Epidermal melanocyte (primary cell): Measurements from ENCODE around the gene ASTN2.
A peak's percentile ranks its signal among the peaks of the same experiment; 100 is the strongest.

Source experiments
- DNase-seq: peaks from one replicate; pipeline ENCODE4 v3.0.0; 2011; ENCODE audit warnings: low spot score; ENCODE audit not compliant: insufficient read length

Gene ASTN2

GRCh38 chr9:116580853-116581252 is 834.0 kb downstream of the ASTN2 start:
- DNase-seq = no peak

- no peak for DNase-seq
Measured at GRCh38 chr9:116576386-116576785, 838.5 kb downstream of the ASTN2 start.

- DNase-seq = no peak
Measured at GRCh38 chr9:116574027-116574679, 840.7 kb downstream of the ASTN2 start.

DNA sequence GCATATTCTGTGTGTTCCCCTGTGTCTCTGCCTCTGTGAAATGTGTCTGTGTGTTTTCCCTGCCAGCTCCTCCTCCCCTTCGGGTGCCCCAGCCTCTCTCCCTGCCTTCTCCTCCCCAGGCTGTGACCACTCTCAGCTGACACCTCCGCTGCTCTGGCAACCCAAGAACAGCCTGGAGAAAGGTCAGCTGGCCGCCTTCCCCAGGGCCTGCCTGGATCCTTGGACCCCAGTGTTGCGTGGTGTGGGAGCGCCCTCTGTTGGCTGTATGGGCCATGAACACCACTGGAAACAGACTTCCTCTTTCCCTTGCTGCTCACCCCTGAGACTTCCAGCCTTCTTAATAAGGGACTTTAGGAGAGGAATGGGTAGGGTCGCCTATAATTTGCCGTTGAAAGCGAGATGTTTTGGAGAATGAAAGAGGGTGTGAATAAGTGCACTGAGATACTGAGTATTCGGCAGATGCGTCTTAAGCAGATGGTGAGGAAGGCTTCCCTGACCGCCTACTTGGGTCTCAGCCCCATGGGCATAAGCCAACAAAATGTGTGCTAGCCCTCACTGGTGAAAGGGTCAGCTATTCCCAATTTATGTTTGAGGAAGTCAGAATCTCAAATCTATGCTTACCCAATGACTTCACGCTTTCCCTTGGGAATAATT is 842.6 kb downstream of the ASTN2 start:
- DNase-seq = peak; percentile 94

- no peak for DNase-seq
Measured at GRCh38 chr9:116569111-116569510, 845.7 kb downstream of the ASTN2 start.

GRCh38 chr9:116566677-116567488 is 848.0 kb downstream of the ASTN2 start:
- DNase-seq = no peak

DNA sequence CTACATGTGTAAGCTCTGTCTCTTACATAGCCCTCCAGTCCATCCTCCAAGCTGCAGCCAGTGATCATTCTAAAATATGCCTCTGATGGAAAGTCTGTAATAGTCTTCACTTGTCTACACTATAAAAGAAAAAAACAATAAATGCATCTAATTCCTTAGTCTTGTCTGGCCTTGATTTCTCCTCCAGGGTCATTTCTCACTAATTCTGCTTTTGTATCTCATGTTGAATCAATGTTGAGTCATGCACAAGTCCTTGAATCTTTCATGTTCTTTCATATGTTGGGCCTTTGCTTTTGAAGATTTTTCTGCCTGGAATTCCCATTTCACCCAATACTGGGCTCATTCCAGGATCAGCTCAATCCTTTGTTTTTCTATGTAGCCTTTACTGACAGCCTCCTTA is 848.9 kb downstream of the ASTN2 start:
- DNase-seq = no peak

- no peak for DNase-seq
Measured at GRCh38 chr9:116564266-116564793, 850.5 kb downstream of the ASTN2 start.

DNA sequence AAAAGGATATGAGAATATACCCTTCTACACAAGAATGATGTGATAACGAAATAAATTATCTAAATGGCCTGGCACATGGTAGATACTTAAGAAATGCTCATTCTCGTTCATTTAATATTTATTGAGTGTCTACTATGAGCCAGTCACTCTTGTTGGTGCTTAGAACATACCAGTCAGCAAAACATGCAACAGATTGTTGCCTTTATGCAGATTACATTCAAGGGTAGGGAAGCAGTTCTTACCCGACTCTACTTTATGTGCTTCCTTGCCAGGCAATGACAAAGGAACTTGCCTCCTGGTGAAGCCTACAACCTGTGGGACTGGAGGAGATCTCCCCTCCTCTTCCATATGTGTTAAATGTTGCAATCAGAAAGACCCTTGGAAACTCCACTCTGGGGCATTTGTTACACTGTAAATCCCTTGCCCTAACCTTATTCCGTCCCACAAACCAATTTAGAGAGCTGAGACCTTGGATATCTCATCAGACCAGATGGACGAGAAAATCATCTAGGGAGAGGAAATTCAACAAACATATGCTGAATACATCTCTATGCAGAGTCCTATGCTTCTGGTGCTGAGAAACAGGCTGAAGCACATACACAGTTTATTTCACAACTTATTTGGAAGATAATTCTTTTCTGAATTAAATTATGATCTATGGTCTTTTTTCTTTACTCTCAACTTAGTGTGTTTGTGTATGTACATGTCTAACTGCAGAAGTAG is 855.9 kb downstream of the ASTN2 start:
- no peak for DNase-seq

DNA sequence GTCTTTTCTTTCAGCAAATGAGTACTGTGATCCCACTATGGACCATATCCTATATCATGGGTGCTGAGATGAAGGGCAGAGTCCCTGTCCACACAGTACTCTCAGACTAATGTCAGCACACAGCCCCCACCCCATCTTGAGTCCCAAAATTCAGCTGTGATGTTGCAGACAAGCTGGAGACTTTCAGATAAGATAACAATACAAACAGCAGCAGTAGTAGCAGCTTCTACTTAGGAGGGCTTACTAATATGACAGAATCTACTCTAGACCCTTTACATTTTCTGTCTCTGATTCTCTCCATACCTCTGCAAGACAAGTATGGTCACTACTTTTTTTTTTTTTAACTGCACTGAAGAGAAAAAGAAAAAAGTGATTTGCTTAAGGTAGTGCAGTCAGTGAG is 856.8 kb downstream of the ASTN2 start:
- DNase-seq = no peak

GRCh38 chr9:116555556-116556155 is 859.2 kb downstream of the ASTN2 start:
- no peak for DNase-seq

GRCh38 chr9:116555119-116555518 is 859.7 kb downstream of the ASTN2 start:
- DNase-seq = no peak

DNA sequence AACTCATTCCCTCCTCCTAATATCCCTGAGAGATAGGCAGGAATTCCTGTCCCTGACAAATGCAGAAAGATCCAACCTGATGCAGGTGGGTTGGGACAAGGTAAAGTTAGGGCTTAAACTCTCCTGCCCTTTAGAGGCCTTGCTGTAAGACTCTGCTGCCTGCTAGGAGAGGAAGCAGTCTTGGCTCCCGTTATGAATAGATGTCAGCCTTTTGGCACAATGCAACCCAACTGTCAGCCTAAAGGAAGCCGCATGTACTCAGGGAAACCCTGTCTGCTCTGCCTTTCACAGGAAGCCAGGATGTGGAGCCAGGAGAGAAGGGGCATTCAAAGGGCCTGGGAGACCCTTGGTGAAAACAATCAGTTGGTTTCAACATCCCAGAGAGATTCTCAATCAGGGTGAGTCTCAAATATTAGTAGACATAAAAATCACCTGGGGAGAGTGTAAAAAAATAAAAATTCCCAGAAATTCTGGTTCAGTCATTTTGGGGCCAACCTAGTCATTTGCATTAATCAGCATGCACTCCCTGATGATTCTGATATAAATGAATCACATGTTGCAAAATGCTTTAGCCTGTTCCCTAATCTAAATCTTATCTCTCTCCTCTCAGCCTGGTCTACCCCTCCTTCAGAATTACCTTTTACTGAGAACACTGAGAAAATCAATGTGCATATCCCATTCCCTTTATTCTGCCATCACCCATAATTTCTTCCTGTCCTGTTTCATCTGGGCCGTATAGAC is 864.0 kb downstream of the ASTN2 start:
- no peak for DNase-seq

GRCh38 chr9:116549786-116550660 is 864.8 kb downstream of the ASTN2 start:
- DNase-seq = no peak

DNA sequence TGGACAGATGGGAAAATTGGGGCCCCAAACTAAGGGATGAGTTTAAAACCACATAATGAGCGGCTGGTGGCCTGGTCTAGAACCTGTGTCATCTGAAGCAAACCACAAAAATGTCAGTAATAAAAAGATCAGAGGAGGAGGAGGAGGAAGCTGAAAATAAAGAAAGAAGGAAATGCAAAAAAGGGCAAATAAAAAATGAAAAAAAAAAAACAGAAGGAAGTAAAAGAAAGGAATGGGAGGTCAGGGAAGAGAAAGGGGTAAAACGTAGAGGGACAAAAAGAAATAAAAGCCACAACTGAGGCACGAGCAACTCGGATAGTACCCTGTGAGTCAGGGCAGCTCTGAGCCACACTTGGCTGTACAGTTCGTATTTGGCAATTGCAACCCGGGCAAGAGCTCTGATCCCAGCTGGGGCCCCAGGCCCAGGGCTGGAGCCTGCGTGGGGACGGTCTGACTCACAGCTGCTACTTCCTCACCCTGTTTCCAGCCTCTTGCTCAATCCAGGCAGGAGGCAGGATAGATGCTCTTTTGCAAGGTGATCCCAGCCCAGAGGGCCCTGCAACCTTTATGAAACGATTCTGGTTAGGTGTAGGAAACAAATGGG is 865.7 kb downstream of the ASTN2 start:
- DNase-seq = peak; percentile 91

DNA sequence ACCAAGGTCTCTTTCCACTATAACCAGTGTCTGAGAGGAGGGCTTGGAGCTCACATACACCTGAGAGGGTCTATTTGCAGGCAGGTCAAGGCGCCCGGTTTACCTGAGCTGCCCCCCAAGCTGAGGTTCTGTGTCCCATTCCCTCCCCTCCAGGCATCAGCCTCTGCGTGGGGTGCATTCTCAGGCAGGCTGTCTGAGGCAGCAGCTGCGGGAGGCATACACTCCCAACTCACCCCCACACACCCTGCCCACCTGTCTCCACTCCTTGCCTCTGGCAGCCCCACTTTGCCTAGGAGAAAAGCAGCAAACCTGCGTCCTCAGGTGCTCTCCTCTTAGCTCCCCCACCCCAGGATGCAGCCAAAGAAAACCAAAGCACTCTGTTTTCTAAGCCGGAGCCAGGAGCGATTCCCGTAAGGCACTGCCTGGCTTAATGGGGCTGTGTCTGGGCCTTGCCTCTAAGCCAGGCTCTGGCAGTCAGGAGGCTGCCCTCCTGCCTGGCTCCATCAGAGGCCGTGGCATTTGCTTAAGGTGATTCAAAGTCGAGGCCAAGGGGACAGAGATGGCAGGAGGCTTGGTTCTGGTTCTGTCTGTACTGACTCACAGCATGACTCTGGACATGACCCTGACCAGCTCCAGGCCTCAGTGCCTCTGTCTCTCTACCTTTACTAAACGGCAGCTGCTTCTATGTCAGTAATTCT is 867.0 kb downstream of the ASTN2 start:
- no peak for DNase-seq

- no peak for DNase-seq
Measured at GRCh38 chr9:116546711-116547581, 867.9 kb downstream of the ASTN2 start.
